DOHH2 (cell line): ENCODE measurements around the gene MAP3K4.

Experiments used
- EZH2phosphoT487 ChIP-seq: fragments of 200-600 bp; sonication (generic); IDR thresholded peaks from 2 replicates; pipeline ENCODE4 v1.6.1; 2017; ENCODE audit warnings: borderline replicate concordance, mild to moderate bottlenecking, antibody characterized with exemption, low read length, moderate library complexity, mixed read lengths
- TF ChIP-seq, protein P1 (sequence below): fragments of 200-600 bp; sonication (generic); IDR thresholded peaks from one replicate; pipeline ENCODE4 v1.5.1; 2014; ENCODE audit warnings: antibody characterized with exemption, mild to moderate bottlenecking, low read depth, low read length; ENCODE audit not compliant: poor library complexity, severe bottlenecking

DNA sequence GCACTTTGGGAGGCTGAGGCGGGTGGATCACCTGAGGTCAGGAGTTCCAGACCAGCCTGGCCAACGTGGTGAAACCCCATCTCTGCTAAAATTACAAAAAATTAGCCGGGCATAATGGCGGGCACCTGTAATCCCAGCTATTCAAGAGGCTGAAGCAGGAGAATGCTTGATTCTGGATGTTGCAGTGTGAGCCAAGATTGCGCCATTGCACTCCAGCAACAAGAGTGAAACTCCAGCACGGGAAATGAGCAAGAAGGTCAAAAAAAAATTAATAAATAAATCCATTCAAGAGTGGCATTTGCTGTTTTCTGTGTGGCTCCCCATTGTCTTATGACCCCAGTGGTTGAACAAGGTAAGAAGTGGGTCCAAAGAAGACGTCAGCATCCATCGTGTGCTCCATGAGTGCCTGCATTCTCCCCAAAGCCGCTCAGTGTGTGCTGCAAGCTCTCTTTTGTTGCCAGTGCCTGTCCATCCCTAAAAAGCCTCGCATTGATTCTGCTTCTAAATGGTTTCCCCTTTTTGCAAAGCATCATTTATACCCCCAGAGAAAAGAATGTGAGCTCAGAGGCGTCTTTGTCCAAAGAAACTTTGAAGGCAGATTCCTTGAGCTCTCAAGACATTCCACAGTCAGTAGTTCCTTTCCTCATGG, 38.8 kb upstream of the MAP3K4 start:
- TF ChIP-seq, protein P1, sequence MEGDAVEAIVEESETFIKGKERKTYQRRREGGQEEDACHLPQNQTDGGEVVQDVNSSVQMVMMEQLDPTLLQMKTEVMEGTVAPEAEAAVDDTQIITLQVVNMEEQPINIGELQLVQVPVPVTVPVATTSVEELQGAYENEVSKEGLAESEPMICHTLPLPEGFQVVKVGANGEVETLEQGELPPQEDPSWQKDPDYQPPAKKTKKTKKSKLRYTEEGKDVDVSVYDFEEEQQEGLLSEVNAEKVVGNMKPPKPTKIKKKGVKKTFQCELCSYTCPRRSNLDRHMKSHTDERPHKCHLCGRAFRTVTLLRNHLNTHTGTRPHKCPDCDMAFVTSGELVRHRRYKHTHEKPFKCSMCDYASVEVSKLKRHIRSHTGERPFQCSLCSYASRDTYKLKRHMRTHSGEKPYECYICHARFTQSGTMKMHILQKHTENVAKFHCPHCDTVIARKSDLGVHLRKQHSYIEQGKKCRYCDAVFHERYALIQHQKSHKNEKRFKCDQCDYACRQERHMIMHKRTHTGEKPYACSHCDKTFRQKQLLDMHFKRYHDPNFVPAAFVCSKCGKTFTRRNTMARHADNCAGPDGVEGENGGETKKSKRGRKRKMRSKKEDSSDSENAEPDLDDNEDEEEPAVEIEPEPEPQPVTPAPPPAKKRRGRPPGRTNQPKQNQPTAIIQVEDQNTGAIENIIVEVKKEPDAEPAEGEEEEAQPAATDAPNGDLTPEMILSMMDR, result no peak
- no peak for TF ChIP-seq EZH2phosphoT487
